Measurements from ENCODE around the gene PDIA2. TPM values are rescaled to one million over a fixed set of nuclear protein-coding genes. Genes with fewer than 3 reads are reported as not detected.

The PDIA2 gene
- total and polyA plus RNA-seq, 7 donors, result 0.60 to 5.5 (median 0.82) TPM; not detected in 1

GRCh38 chr16:297832-298231 is 14.9 kb downstream of the PDIA2 start:
- no peak for TF ChIP-seq POLR2AphosphoS5 (IDR thresholded peaks at IDR 0.05)
- TF ChIP-seq CTCF (IDR thresholded peaks at IDR 0.05), result no peak
- TF ChIP-seq EP300 (IDR thresholded peaks at IDR 0.05), result no peak
- TF ChIP-seq POLR2A (IDR thresholded peaks at IDR 0.05), result no peak
- H3K36me3 ChIP-seq, result peaks cover 6 to 50% (median 20%) of the 10 kb centered on the region in 4 donors

GRCh38 chr16:301235-301634 is 18.3 kb downstream of the PDIA2 start:
- DNase-seq, result no peak
- no peak for TF ChIP-seq POLR2A (IDR thresholded peaks at IDR 0.05)
- TF ChIP-seq POLR2AphosphoS5 (IDR thresholded peaks at IDR 0.05), result no peak
- no peak for TF ChIP-seq EP300 (IDR thresholded peaks at IDR 0.05)
- TF ChIP-seq CTCF (IDR thresholded peaks at IDR 0.05), result no peak
- no peak overlapping the region for H3K4me3 ChIP-seq
- intact Hi-C loops (cut with DNase I), result no loop called here
- WGBS, 2 donors, result 96 to 97% methylated on average over 6 of the region's 6 CpGs
- H3K9me3 ChIP-seq, result no peaks in the 10 kb centered on the region
- peaks cover 0 to 52% (median 18%) of the 10 kb centered on the region in 4 donors for H3K36me3 ChIP-seq
- no peaks in the 10 kb centered on the region for H3K4me1 ChIP-seq
- H3K27me3 ChIP-seq, result no peaks in the 10 kb centered on the region
- no peak overlapping the region for H3K27ac ChIP-seq

More at GRCh38 chr16:297832-298231, 14.9 kb downstream of the PDIA2 start:
- no peaks in the 10 kb centered on the region for H3K27me3 ChIP-seq
- intact Hi-C loops (cut with DNase I), result no loop called here
- H3K9me3 ChIP-seq, result no peaks in the 10 kb centered on the region
- no peak overlapping the region for H3K27ac ChIP-seq
- no peak overlapping the region for H3K4me3 ChIP-seq
- no peaks in the 10 kb centered on the region for H3K4me1 ChIP-seq
- WGBS, 2 donors, result 95 to 97% methylated on average over 32 of the region's 32 CpGs
- no peak for DNase-seq

GRCh38 chr16:301950-302349 is 19.0 kb downstream of the PDIA2 start:
- no peak for DNase-seq
- Histone ChIP-seq H3K4me1 (no peaks in the 10 kb centered on the region), H3K36me3 (peaks cover 0 to 52% (median 14%) of the 10 kb centered on the region in 4 donors), H3K4me3 (no peak overlapping the region), H3K27ac (no peak overlapping the region), H3K9me3 (no peaks in the 10 kb centered on the region), H3K27me3 (no peaks in the 10 kb centered on the region)
- no peak for TF ChIP-seq EP300 (IDR thresholded peaks at IDR 0.05)
- no peak for TF ChIP-seq POLR2AphosphoS5 (IDR thresholded peaks at IDR 0.05)
- no peak for TF ChIP-seq POLR2A (IDR thresholded peaks at IDR 0.05)
- TF ChIP-seq CTCF (IDR thresholded peaks at IDR 0.05), result no peak
- WGBS, 2 donors, result 97 to 98% methylated on average over 13 of the region's 13 CpGs
- intact Hi-C loops (cut with DNase I), result no loop called here

GRCh38 chr16:303760-304505 is 21.0 kb downstream of the PDIA2 start:
- H3K27me3 ChIP-seq, result no peaks in the 10 kb centered on the region
- H3K9me3 ChIP-seq, result no peaks in the 10 kb centered on the region
- no peak overlapping the region for H3K4me3 ChIP-seq
- intact Hi-C loops (cut with DNase I), result no loop called here
- WGBS, 2 donors, result 90 to 92% methylated on average over 43 of the region's 43 CpGs
- H3K36me3 ChIP-seq, result peaks cover 0 to 53% (median 12%) of the 10 kb centered on the region in 4 donors
- no peak for TF ChIP-seq CTCF (IDR thresholded peaks at IDR 0.05)
- no peak for TF ChIP-seq POLR2A (IDR thresholded peaks at IDR 0.05)
- no peak for TF ChIP-seq POLR2AphosphoS5 (IDR thresholded peaks at IDR 0.05)
- no peak for TF ChIP-seq EP300 (IDR thresholded peaks at IDR 0.05)
- no peak overlapping the region for H3K27ac ChIP-seq
- no peaks in the 10 kb centered on the region for H3K4me1 ChIP-seq
- DNase-seq, result no peak
